GM18909 (cell line): ENCODE measurements around the gene REG4.
"Not testable (repeated sequence)": the region's sequence is repeated elsewhere in the genome, so short reads cannot be mapped to it uniquely, and the experiment has no call there.

Experiments
- ATAC-seq: cut with Tn5 transposase; IDR thresholded peaks from one replicate; pipeline ENCODE4 v1.9.1; 2021; ENCODE audit warnings: mild to moderate bottlenecking; ENCODE audit not compliant: unreplicated experiment, poor library complexity

Gene REG4

GRCh38 chr1:119808972-119809550 is 2.2 kb downstream of the REG4 start:
- ATAC-seq = peak; percentile 81

GRCh38 chr1:119808491-119808890 is 2.8 kb downstream of the REG4 start:
- no peak for ATAC-seq

- no peak for ATAC-seq
Measured at GRCh38 chr1:119806489-119806888, 4.8 kb downstream of the REG4 start.

GRCh38 chr1:119805746-119806145 is 5.5 kb downstream of the REG4 start:
- no peak for ATAC-seq

GRCh38 chr1:119805247-119805646 is 6.0 kb downstream of the REG4 start:
- no peak for ATAC-seq

- ATAC-seq = no peak
Measured at GRCh38 chr1:119799599-119800177, 11.6 kb downstream of the REG4 start.

- no peak for ATAC-seq
Measured at GRCh38 chr1:119799003-119799402, 12.3 kb downstream of the REG4 start.

GRCh38 chr1:119797606-119798005 is 13.7 kb downstream of the REG4 start:
- no peak for ATAC-seq

GRCh38 chr1:119797162-119797561 is 14.1 kb downstream of the REG4 start:
- ATAC-seq = no peak

GRCh38 chr1:119795261-119796200 is 15.7 kb downstream of the REG4 start:
- ATAC-seq = no peak

GRCh38 chr1:119794876-119795240 is 16.4 kb downstream of the REG4 start:
- ATAC-seq = no peak

GRCh38 chr1:119794230-119794875 is 16.9 kb downstream of the REG4 start:
- ATAC-seq = no peak

- ATAC-seq = no peak
Measured at GRCh38 chr1:119791377-119791776, 19.9 kb downstream of the REG4 start.

- ATAC-seq = no peak
Measured at GRCh38 chr1:119790451-119791198, 20.6 kb downstream of the REG4 start.

GRCh38 chr1:119787776-119788175 is 23.5 kb downstream of the REG4 start:
- ATAC-seq = no peak

- not testable (repeated sequence) for ATAC-seq
Measured at GRCh38 chr1:119786473-119787050, 24.7 kb downstream of the REG4 start.

GRCh38 chr1:119786046-119786445 is 25.2 kb downstream of the REG4 start:
- not testable (repeated sequence) for ATAC-seq

GRCh38 chr1:119784191-119784781 is 27.0 kb downstream of the REG4 start:
- ATAC-seq = no peak

GRCh38 chr1:119783354-119784185 is 27.7 kb downstream of the REG4 start:
- no peak for ATAC-seq
